HTR-8/SVneo (cell line): Measurements from ENCODE around the gene ARFRP1.

Experiments used
- DNase-seq: peaks from one replicate; pipeline ENCODE4 v3.0.0; 2011; ENCODE audit warnings: low spot score, mixed read lengths; ENCODE audit not compliant: insufficient read length
- FAIRE-seq: peaks from 2 replicates; lab custom pipeline; 2011; peaks lifted over from hg19 to GRCh38; lab: Jason Lieb, UNC

ARFRP1 gene

DNA sequence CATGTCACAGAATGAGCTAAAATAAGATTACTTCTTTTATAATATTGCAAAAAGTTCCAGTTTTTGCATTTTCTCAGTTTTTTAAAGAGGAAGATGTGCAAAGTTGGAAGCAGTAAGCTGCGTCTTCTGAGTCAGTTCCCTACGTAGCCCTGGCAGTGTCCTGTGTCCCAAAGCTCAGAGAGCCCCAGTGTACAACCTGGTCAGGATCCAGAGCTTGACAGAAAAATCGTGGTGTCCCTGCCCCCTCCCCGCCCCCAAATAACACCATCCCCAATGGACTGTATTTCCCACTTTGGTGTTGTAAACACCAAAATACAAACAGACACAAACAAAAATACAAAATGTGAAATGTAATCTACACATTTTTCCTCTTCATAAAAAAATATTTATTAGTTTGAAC, 36.4 kb upstream of the ARFRP1 start:
- no peak for FAIRE-seq
- DNase-seq = no peak

DNA sequence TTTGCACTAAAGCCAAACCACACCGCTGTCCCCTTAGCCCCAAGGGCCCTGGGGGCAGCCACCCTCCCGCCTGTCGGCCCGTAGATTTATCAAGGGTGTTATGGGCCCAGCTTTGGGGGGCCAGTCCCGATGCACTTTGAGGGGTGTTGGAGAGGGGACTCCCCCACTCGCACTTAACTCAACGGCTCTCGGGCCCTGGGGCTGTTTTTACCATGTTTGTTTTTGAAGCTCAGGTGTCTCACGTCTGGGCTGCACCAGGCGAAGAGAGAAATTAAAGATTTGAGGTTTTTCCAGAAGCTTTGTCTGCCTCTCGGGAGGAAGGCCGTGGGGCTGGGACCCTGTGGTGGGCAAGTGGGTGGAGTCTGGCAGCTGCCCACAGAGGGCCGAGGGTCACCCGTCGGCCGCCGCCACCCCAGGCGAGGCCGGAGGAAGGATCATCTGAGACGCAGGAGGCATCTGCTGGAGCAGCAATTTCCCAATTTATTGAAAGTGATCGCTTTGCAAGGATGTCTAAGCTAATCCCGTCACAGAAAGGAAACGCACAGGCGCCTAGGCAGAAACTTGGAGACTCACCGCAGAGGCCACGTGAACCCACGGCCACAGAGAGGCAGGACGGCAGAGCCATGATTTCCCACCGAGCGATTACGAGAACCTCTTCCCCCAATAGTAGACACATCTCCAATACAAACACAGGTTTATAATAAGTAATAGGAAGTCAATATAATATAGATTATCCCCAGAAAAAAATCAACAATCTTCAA, 35.6 kb upstream of the ARFRP1 start:
- DNase-seq = no peak
- peak; percentile 20 for FAIRE-seq

DNA sequence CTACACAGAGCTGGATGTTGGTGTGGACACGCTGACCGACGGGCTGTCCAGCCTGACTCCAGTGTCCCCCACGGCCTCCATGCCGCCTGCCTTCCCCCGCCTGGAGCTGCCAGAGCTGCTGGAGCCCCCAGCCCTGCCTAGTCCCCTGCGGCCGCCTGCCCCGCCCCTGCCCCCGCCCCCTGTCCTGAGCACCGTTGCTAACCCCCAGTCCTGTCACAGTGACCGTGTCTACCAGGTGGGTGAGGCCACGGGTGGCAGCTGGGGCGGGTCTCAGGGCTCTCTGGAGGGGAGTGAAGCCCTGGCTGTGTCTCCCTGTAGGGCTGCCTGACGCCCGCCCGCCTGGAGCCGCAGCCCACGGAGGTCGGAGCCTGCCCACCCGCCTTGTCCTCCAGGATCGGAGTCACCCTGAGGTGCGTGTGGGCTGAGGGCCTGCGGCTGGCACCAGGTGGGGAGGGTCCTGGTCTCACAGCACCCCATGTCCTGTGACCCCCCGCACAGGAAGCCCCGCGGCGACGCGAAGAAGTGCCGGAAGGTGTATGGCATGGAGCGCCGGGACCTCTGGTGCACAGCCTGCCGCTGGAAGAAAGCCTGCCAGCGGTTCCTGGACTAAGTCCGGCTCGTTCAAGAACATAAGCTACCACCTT, 34.7 kb upstream of the ARFRP1 start:
- DNase-seq (no peak), FAIRE-seq (peak; percentile 51)

DNA sequence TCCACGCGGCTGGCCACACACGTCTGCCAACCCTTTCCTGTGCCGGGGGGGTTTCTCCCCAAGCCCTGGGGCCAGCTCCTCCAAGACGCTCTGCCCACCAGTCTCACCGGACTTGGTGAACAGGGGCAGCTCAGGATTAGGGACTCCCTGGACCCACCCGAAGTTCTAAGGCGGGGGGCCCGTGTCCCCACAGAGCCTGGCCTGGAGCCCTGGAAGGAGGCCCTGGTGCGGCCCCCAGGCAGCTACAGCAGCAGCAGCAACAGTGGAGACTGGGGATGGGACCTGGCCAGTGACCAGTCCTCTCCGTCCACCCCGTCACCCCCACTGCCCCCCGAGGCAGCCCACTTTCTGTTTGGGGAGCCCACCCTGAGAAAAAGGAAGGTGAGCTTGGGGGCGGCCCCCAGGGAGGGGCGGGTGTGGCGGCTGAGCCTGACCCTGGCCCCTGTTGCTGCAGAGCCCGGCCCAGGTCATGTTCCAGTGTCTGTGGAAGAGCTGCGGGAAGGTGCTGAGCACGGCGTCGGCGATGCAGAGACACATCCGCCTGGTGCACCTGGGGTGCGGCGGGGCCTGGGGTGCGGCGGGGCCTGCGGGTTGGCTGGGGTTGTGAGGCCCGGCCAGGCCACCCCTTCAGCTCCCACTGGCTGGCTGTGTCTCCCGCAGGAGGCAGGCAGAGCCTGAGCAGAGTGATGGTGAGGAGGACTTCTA, 34.1 kb upstream of the ARFRP1 start:
- DNase-seq = no peak
- peak; percentile 65 for FAIRE-seq

DNA sequence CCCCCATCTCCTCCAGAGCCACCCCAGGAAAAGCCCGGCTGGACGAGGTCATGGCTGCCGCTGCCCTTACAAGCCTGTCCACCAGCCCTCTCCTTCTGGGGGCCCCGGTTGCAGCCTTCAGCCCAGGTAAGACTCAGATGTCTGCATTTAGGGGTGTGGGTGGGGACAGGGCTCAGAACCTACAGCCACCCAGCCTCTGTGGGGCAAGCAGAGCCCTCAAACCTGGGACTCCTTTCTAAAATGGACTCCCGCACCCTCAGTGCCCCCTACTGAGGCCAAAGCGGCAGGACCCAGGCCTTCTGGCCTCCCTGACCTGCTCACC, 33.5 kb upstream of the ARFRP1 start:
- FAIRE-seq (no peak), DNase-seq (no peak)

DNA sequence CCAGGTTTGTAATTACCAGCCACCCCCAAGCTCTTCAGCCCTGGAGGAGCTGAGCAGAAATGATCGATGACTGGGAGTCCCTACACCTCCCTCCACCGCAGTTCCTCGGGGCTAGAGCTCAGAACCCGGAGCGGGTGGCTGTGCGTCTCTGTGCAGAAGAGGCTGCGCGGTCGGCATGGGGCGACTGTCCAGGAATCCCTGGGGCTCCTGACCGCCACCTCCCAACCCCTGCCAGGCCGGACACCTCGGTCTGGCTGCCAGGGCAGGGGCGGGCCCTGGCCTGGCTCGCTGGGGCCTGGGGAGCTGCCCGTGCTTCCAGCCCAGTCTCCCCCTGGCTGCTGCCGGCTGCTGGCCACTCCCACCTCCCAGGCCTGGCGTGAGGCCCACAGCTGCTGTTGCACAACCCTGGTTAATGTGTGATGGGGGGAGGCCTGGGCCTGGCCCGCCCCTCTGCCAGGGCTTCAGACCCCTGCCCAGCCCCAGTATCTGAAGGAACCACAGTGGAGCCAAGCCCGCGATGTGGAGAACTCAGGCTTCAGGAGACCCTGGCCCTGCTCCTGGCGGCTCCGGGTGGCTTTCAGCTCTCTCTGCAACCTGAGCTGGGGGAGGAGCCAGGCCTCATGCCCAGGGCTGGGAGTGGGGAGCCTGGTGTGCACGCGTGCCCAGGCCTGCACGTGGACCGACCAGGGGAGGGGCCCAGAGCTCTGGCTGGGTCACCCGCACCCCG, 33.0 kb upstream of the ARFRP1 start:
- FAIRE-seq (peak; percentile 99), DNase-seq (peak; percentile 100)

DNA sequence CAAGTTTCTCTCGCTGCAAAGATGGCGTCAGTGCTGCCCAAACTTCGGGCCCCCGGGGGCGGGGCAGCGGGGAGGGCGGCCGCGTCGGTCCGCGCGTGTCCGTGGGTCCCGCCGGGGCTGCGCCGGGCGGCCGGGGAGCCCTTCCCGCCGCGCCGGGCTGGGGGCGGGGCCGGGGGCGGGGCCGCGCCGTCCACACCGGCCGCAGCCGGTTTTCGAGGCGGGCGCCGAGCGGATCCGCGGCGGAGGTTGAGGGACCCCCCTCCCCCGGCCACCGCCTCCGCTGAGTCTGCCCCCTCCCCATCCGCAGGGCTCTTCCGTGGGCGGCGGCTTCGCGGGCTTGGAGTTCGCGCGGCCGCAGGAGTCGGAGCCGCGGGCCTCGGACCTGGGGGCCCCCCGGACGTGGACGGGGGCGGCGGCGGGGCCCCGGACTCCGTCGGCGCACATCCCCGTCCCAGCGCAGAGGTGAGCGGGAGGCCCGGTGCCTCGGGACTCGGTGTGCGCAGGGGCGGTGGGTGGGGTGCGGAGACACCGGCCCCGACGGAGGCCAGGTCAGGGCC, 32.4 kb upstream of the ARFRP1 start:
- FAIRE-seq (no peak), DNase-seq (peak; percentile 78)

DNA sequence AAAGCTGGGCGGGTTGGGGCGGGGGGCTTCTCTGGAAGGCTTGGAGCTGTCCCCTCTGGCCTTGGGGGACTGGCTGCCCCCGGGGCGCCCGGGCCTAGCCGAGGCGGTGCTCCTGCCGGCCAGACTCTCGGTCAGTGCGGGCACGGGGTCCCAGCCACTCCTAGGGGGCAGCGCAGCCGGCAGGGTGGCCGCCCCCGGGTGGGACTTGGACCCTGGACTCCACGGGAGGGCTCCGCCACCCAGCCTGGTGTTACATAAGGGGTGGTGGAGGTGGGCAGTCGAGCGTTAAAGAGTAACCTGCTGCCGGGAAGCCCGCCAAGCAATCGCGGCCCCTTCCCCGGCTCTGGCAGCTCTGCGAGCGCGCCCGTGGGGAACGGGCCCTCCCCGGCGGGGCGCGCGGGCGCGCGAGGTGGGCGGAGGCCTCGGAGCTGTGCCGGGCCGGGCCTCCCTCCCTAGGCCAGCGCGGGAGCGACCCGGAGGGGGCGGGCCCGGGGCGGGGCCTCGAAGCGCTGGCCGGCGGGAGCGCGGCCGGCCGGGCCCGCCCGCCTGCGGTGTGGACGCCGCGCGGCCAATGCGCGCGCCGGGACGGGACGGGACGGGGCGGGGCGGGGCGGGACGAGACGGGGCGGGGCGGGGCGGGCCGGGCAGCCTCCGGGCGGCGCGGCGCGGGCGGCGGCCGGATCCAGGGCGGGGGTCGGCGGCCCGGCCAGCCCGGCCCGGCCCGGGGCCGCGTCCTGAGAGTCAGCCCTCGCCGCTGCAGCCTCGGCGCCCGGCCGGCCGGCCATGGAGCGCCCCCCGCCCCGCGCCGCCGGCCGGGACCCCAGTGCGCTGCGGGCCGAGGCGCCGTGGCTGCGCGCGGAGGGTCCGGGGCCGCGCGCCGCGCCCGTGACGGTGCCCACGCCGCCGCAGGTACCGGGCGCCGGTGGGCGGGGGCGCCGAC, 31.6 kb upstream of the ARFRP1 start, which contains the start of gene SLC2A4RG:
SLC2A4RG (plus strand) TSS at position 647 of the 940 bp plus-strand sequence; CDS start at position 784, 137 bp downstream.
- FAIRE-seq (no peak), DNase-seq (peak; percentile 99)

DNA sequence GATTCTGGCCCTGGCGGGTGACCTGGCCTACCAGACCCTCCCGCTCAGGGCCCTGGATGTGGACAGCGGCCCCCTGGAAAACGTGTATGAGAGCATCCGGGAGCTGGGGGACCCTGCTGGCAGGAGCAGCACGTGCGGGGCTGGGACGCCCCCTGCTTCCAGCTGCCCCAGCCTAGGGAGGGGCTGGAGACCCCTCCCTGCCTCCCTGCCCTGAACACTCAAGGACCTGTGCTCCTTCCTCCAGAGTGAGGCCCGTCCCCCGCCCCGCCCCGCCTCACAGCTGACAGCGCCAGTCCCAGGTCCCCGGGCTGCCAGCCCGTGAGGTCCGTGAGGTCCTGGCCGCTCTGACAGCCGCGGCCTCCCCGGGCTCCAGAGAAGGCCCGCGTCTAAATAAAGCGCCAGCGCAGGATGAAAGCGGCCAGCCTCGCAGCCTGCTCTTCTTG, 30.9 kb upstream of the ARFRP1 start:
- FAIRE-seq = no peak
- DNase-seq = no peak

DNA sequence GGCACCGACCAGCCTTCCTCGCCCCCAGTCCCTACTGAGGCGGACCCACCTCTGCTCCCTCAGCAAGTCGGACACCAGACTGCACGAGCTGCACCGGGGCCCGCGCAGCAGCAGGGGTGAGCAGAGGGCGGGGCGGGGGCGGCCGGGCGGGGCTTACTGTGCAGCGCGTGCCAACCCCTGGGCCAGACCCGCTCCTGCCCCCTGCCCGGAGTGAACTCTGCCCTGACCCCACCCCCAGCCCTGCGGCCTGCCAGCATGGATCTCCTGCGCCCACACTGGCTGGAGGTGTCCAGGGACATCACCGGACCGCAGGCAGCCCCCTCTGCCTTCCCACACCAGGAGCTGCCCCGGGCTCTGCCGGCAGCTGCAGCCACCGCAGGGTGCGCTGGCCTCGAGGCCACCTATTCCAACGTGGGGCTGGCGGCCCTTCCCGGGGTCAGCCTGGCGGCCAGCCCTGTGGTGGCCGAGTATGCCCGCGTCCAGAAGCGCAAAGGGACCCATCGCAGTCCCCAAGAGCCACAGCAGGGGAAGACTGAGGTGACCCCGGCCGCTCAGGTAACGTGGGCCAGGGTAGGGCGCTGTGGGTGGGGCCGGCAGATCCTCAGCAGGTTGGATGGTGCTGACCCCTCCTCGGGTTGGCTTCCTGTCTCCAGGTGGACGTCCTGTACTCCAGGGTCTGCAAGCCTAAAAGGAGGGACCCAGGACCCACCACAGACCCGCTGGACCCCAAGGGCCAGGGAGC, 30.3 kb upstream of the ARFRP1 start:
- peak; percentile 26 for FAIRE-seq

DNA sequence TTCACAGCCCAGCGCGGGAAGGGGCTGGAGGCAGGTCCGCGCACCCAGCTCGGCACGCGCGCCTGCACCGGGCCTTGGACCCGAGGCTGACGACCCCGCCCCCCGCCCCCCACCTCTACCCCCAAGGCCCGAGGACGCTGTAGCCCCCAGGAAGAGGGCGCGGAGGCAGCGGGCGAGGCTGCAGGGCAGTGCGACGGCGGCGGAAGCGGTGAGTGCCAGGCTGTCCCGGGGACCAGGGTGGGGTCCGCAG, 29.8 kb upstream of the ARFRP1 start:
- FAIRE-seq (no peak), DNase-seq (no peak)

More for the DNA sequence above, 30.3 kb upstream of the ARFRP1 start:
- DNase-seq = no peak

DNA sequence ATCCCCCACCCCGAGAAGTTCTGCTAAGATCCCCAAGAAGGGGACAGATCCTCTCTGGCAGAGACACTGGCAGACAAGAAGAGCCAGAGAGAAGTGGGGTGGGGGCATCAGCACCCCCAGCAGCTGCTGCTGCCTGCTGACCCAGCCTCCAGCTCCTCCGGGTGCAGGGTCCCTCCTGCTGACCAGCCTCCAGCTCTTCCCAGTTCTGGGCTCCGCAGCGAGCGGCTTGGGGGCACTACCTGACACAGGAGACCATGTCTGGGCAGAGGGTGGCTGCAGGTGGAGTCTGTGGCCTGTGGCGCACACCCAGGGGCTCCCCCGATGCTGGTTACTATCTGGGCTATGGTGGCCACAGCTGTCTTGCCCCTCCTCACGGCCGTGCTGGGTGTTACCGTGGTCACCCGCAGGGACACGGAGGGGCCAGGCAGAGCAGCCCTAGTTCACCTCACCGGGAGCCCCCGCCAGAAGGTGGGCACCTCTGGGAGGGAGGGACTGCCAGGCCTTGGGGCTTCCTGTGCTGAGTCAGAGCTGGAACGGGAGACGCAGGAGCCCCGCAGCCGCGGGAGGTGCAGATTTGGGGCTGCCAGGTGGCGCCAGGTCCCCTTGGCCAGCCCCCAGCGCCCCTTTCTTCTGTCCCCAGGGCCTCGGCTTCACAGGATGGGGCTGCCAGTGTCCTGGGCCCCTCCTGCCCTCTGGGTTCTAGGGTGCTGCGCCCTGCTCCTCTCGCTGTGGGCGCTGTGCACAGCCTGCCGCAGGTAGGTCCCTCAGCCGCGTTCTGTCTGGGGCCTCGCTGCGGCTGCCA, 29.3 kb upstream of the ARFRP1 start:
- FAIRE-seq = peak; percentile 70

DNA sequence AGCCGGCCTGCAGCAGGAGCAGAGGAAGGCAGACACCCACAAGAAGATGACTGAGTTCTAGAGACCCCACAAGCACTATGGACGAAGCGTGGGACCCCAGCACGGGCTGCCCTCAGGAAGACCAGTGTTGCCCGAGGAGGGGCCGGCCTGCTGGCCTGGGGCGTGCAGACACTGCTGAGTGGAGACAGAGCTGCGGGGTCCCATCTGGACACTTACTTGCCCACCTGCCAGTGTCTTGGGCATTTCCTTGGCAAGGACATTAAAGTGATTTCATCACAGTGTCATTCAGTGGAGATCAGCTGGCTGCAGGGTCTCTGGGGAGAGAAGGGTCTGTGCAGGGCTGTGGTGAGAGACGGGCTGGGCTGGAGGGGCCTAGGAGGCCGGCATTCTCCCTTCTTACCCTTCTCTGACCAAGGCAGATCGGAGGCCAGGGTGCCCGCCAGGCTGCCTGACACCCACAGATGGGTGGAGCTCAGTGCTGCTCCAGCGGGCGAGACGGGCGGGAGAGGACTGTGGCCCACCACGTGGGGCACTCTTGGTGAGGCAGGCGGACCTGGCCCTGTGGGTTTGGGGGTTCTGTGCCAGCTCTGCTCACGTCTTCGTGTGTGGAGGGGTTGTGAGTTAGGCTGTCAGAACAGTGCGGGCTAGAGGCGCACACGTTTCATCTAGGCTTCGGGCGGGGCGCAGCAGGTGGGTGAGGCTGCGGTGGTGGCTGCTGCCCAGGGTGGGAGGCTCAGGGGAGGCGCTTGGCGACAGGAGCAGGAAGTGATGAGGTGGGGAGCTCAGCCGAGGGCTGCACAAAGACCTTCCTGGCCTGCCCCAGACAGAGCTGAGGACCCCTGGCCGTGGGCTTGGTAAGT, 28.3 kb upstream of the ARFRP1 start, which contains the start of gene LIME1:
LIME1 (plus strand) TSS at position 806 of the 860 bp plus-strand sequence. CDS start 886 bp downstream, outside the sequence.
- FAIRE-seq (peak; percentile 74), DNase-seq (no peak)

More for the DNA sequence above, 29.3 kb upstream of the ARFRP1 start:
- no peak for DNase-seq

DNA sequence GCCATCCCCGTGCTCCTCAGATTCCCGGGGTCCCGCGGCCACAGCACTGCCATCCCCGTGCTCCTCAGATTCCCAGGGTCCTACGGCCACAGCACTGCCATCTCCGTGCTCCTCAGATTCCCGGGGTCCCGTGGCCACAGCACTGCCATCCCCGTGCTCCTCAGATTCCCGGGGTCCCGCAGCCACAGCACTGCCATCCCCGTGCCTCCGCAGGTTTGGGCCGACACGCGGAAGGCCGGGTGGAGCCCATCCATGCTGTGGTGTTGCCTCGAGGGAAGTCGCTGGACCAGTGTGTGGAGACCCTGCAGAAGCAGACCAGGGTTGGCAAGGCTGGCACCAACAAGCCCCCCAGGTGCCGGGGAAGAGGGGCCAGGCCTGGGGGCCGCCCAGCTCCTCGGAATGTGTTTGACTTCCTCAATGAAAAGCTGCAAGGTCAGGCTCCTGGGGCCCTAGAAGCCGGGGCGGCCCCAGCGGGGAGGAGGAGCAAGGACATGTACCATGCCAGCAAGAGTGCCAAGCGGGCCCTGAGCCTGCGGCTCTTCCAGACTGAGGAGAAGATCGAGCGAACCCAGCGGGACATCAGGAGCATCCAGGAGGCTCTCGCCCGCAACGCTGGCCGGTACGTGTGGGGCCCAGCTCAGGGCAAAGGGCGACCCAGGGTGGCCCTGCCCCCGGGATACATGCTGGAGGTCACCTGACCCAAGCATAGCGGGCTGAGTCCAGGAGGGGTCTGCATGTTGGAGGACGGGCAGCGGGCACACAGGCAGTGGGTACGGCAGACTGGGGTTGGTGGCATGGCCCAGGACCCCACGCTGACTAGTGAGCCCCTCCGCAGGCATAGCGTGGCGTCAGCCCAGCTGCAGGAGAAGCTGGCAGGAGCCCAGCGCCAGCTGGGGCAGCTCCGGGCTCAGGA, 27.4 kb upstream of the ARFRP1 start:
- FAIRE-seq (peak; percentile 28), DNase-seq (no peak)

DNA sequence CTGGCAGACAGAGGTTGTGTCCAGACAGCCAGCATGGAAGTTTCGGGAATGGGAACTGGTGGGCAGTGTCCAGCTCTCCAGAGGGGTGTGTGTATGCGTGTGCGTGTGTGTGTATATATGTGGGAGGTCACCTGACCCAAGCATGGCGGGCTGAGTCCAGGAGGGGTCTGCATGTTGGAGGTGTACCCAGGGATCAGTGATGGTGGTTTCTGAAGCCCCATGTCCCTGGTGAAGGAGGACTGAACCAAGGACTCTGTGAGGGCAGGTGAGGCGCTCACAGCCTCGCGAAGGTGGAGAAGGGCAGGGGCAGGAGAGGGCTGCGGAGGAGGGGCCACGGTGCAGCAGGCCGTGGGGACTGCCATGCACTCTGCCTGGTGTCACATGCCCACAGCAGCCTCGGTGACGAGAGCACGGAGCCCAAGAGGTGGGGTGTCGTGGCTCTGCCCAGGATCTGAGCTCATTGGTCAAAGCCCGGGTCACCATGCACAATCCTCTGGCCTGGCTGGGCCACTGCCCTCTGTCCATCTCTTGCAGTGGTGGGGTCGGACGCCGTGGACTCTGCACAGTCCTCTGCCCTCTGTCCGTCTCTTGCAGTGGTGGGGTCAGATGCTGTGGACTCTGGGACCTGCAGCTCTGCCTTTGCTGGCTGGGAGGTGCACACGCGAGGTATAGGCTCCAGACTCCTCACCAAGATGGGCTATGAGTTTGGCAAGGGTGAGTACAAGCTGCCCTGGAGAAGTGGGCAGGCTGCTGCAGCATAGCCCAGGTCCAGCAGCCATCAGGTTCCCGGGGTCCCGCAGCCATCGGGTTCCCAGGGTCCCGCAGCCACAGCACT, 26.6 kb upstream of the ARFRP1 start:
- FAIRE-seq (peak; percentile 9), DNase-seq (no peak)
